GM21528 (cell line): ENCODE measurements around the gene TSFM.

Source experiments
- ATAC-seq: cut with Tn5 transposase; IDR thresholded peaks from one replicate; pipeline ENCODE4 v1.9.1; 2021; ENCODE audit warnings: mild to moderate bottlenecking, moderate library complexity; ENCODE audit not compliant: unreplicated experiment, low FRiP score

TSFM gene

DNA sequence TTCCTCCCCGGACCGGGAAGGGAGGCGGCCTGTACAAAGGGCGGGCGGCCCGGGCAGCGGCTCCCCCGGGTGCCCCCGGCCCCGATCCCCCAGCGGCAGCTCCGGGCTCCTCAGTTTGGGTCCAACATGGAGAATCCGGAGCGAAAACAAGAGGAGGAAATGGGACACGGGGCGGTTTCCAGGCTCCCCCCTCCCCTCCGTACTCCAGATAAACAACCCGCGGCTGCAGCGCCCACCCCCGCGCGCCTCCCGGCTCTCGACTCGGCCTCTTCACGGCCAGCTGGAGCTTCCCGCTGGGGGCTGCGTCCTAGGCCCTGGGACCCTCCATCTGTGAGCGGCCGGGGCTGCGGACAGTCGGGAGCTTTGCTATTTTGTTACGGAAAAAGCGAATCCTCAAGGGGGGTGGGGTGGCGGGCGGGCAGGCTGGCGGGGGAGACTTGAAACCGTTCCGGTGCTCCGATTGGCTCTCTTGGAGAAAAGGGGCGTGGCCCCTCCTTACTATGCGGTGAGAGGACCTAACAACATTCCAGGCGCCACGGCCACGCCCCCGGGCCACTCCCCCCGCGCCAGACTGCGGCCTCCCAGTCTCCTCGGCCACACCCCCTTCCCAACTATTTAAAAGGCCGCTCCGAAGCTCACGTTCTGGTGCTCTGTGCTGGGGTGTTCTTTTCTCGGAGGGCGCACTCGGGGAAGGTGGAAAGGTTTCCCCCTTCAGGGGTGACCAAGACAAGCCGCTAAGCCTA is 64.2 kb downstream of the TSFM start, which contains the start of gene CTDSP2:
Gene CTDSP2 (minus strand): TSS at position 153 of the 743 bp plus-strand sequence. CDS start 294 bp downstream, outside the sequence.
- peak; percentile 45 for ATAC-seq
